HCT116 (cell line): Measurements from ENCODE around the gene AASDH.

ENCODE experiments used
- EGR1 ChIP-seq: IDR thresholded peaks from 2 replicates; pipeline ENCODE4 v1.6.1; 2012; ENCODE audit warnings: low read depth
- ELF1 ChIP-seq: IDR thresholded peaks from 2 replicates; pipeline ENCODE4 v1.6.1; 2012; ENCODE audit warnings: low read depth, borderline replicate concordance
- EZH2 ChIP-seq: fragments of 200-600 bp; sonication (generic); IDR thresholded peaks from 2 replicates; pipeline ENCODE4 v1.6.1; 2017; ENCODE audit warnings: antibody characterized with exemption, mixed run types
- FOSL1 ChIP-seq: IDR thresholded peaks from 2 replicates; pipeline ENCODE4 v1.6.1; 2012; ENCODE audit warnings: low read depth
- POLR2A ChIP-seq: IDR thresholded peaks from 2 replicates; pipeline ENCODE4 v1.7.0; 2011; ENCODE audit warnings: borderline replicate concordance; ENCODE audit not compliant: insufficient read depth, insufficient read length; ENCODE audit errors: extremely low read depth
- POLR2AphosphoS5 ChIP-seq: IDR thresholded peaks from 2 replicates; pipeline ENCODE4 v1.6.1; 2011; ENCODE audit warnings: mild to moderate bottlenecking, low read depth, low read length, moderate library complexity
- SIN3A ChIP-seq: IDR thresholded peaks from 2 replicates; pipeline ENCODE4 v1.6.1; 2012; ENCODE audit warnings: low read depth
- TCF7L2 ChIP-seq: IDR thresholded peaks from 2 replicates; pipeline ENCODE4 v1.7.0; 2011; ENCODE audit warnings: borderline replicate concordance, inconsistent platforms; ENCODE audit not compliant: insufficient read depth, insufficient read length; ENCODE audit errors: extremely low read depth
- TF ChIP-seq, protein P1 (sequence below), 3 experiments: fragments of 200-600 bp in 1 of 3; sonication (generic) in 1 of 3; IDR thresholded peaks in 2 of 3; conservative IDR thresholded peaks in 1 of 3; 2 replicates each; pipeline ENCODE4 v1.5.1; 2012 to 2017; ENCODE audit warnings: low read depth in 2 of 3, low read length in 2 of 3, antibody characterized with exemption in 1 of 3, borderline replicate concordance in 1 of 3, control low read depth in 1 of 3, mild to moderate bottlenecking in 1 of 3, mixed read lengths in 1 of 3, mixed run types in 1 of 3, moderate library complexity in 1 of 3; ENCODE audit not compliant: insufficient read depth in 1 of 3
- TF ChIP-seq, protein P2 (sequence below): IDR thresholded peaks from 2 replicates; pipeline ENCODE4 v1.6.1; 2012; ENCODE audit warnings: low read depth
- TF ChIP-seq, protein P3 (sequence below): IDR thresholded peaks from 2 replicates; pipeline ENCODE4 v1.6.1; 2012

DNA sequence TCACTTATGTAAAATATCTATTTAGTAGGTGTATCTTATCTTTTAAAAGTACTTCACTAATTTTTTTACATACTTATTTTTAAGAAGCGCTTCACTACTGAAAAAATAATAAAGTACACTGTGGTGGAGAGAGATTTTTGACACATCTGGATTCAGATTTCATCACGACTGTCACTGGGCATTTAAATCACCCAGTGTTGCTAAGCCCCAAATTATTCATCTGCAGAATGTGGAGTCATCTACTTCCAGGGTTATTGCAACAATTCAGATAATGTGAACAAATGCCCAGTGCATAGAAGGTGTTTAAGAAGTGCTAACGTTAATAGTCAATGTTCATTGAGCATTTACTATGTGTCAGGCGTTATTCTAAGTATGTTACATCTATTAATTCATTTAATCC lies 41.8 kb downstream of the AASDH start:
- TF ChIP-seq, protein P1, sequence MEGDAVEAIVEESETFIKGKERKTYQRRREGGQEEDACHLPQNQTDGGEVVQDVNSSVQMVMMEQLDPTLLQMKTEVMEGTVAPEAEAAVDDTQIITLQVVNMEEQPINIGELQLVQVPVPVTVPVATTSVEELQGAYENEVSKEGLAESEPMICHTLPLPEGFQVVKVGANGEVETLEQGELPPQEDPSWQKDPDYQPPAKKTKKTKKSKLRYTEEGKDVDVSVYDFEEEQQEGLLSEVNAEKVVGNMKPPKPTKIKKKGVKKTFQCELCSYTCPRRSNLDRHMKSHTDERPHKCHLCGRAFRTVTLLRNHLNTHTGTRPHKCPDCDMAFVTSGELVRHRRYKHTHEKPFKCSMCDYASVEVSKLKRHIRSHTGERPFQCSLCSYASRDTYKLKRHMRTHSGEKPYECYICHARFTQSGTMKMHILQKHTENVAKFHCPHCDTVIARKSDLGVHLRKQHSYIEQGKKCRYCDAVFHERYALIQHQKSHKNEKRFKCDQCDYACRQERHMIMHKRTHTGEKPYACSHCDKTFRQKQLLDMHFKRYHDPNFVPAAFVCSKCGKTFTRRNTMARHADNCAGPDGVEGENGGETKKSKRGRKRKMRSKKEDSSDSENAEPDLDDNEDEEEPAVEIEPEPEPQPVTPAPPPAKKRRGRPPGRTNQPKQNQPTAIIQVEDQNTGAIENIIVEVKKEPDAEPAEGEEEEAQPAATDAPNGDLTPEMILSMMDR (IDR thresholded peaks at IDR 0.05 in 2 of 3, conservative IDR thresholded peaks at IDR 0.05 in 1 of 3; ENCODE audit: borderline replicate concordance in 1 of 3, insufficient read depth in 1 of 3, low read depth in 2 of 3, low read length in 2 of 3), result no peak
- TF ChIP-seq POLR2A (no peak), ELF1 (no peak), EZH2 (no peak), POLR2AphosphoS5 (no peak), EGR1 (no peak), FOSL1 (no peak), SIN3A (no peak), TCF7L2 (no peak)
- TF ChIP-seq, protein P2, sequence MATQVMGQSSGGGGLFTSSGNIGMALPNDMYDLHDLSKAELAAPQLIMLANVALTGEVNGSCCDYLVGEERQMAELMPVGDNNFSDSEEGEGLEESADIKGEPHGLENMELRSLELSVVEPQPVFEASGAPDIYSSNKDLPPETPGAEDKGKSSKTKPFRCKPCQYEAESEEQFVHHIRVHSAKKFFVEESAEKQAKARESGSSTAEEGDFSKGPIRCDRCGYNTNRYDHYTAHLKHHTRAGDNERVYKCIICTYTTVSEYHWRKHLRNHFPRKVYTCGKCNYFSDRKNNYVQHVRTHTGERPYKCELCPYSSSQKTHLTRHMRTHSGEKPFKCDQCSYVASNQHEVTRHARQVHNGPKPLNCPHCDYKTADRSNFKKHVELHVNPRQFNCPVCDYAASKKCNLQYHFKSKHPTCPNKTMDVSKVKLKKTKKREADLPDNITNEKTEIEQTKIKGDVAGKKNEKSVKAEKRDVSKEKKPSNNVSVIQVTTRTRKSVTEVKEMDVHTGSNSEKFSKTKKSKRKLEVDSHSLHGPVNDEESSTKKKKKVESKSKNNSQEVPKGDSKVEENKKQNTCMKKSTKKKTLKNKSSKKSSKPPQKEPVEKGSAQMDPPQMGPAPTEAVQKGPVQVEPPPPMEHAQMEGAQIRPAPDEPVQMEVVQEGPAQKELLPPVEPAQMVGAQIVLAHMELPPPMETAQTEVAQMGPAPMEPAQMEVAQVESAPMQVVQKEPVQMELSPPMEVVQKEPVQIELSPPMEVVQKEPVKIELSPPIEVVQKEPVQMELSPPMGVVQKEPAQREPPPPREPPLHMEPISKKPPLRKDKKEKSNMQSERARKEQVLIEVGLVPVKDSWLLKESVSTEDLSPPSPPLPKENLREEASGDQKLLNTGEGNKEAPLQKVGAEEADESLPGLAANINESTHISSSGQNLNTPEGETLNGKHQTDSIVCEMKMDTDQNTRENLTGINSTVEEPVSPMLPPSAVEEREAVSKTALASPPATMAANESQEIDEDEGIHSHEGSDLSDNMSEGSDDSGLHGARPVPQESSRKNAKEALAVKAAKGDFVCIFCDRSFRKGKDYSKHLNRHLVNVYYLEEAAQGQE, result no peak
- TF ChIP-seq, protein P3, sequence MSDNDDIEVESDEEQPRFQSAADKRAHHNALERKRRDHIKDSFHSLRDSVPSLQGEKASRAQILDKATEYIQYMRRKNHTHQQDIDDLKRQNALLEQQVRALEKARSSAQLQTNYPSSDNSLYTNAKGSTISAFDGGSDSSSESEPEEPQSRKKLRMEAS, result no peak
